Spinal cord (tissue), 10 donors: ENCODE measurements around the gene DCPS. TPM values are rescaled to one million over a fixed set of nuclear protein-coding genes. Genes with fewer than 3 reads are reported as not detected.
A peak's percentile ranks its signal among the peaks of the same experiment; 100 is the strongest.
"Not testable (repeated sequence)": the region's sequence is repeated elsewhere in the genome, so short reads cannot be mapped to it uniquely, and the experiment has no call there.

Experiments used
- DNase-seq, 6 donors: peaks; one replicate each; pipeline versions ENCODE4 v3.0.0 to v3.0.0-alpha.2; 2013 to 2015; ENCODE audit warnings: low spot score in 6 of 6, low read depth in 4 of 6
- H3K27ac ChIP-seq: one replicate; pipeline ENCODE4 v1.5.1; 2013; ENCODE audit warnings: low read depth, low read length, control low read depth
- H3K27me3 ChIP-seq: one replicate; pipeline ENCODE4 v1.6.1; 2013; ENCODE audit warnings: low read length; ENCODE audit not compliant: control insufficient read depth, insufficient read depth
- H3K36me3 ChIP-seq: one replicate; pipeline ENCODE4 v1.6.1; 2013; ENCODE audit warnings: low read length; ENCODE audit not compliant: control insufficient read depth, insufficient read depth
- H3K4me1 ChIP-seq: one replicate; pipeline ENCODE4 v1.6.1; 2013; ENCODE audit warnings: low read length; ENCODE audit not compliant: control insufficient read depth, insufficient read depth
- H3K4me3 ChIP-seq: one replicate; pipeline ENCODE4 v1.5.1; 2013; ENCODE audit warnings: low read depth, low read length, control low read depth
- H3K9me3 ChIP-seq: one replicate; pipeline ENCODE4 v1.6.1; 2013; ENCODE audit warnings: low read length; ENCODE audit not compliant: control insufficient read depth, insufficient read depth
- WGBS: methylation state at CpG from one replicate; pipeline ENCODE4 v1.1.5; 2013; ENCODE audit warnings: missing lambda C conversion rate; ENCODE audit not compliant: insufficient coverage; 5-methylcytosine and 5-hydroxymethylcytosine counted together
- polyA plus RNA-seq, 2 donors: library from polyadenylated mRNA; unstranded; fragments of 120-200 nt; gene quantifications; one replicate each; pipeline ENCODE4 v1.2.1, GENCODE V29; 2013; ENCODE audit not compliant: insufficient read length in 2 of 2
- total RNA-seq, 2 donors: library from RNA; depleted of rRNA in 1 of 2; stranded (reverse); fragments of 120-200 nt in 1 of 2; fragments of >200 nt in 1 of 2; gene quantifications; one replicate each; pipeline versions ENCODE4 v1.2.3 to v1.2.4, GENCODE V29; 2013 to 2014
- donor health status: healthy.

DCPS gene
- total and polyA plus RNA-seq, 4 donors = 5.1 to 17.6 (median 12.7) TPM

- Histone ChIP-seq H3K36me3 (peaks cover 59% of the 10 kb centered on the region), H3K27ac (peak overlapping the region; percentile 64), H3K9me3 (no peaks in the 10 kb centered on the region), H3K4me1 (peaks cover 26% of the 10 kb centered on the region), H3K4me3 (no peak overlapping the region), H3K27me3 (no peaks in the 10 kb centered on the region)
- 72% methylated on average over 15 of the region's 17 CpGs for WGBS
- DNase-seq = no peak
Measured at GRCh38 chr11:126345759-126346585, 42.1 kb downstream of the DCPS start.

GRCh38 chr11:126346586-126346940 lies 42.7 kb downstream of the DCPS start:
- DNase-seq = no peak
- Histone ChIP-seq H3K36me3 (peaks cover 59% of the 10 kb centered on the region), H3K9me3 (no peaks in the 10 kb centered on the region), H3K4me3 (no peak overlapping the region), H3K4me1 (peaks cover 26% of the 10 kb centered on the region), H3K27ac (peak overlapping the region; percentile 64), H3K27me3 (no peaks in the 10 kb centered on the region)
- no CpG with 5 or more reads among the region's 1 CpG for WGBS

GRCh38 chr11:126346946-126347345 lies 43.1 kb downstream of the DCPS start:
- H3K4me3 ChIP-seq, H3K9me3 ChIP-seq, H3K27ac ChIP-seq, H3K27me3 ChIP-seq, DNase-seq: not testable (repeated sequence)
- Histone ChIP-seq H3K36me3 (peaks cover 56% of the 10 kb centered on the region), H3K4me1 (peaks cover 26% of the 10 kb centered on the region)
- no CpG with 5 or more reads among the region's 7 CpGs for WGBS

- Histone ChIP-seq H3K36me3 (peaks cover 51% of the 10 kb centered on the region), H3K4me3 (no peak overlapping the region), H3K27ac (no peak overlapping the region), H3K4me1 (peaks cover 31% of the 10 kb centered on the region), H3K9me3 (no peaks in the 10 kb centered on the region), H3K27me3 (no peaks in the 10 kb centered on the region)
- WGBS = 77% methylated on average over 12 of the region's 17 CpGs
- no peak for DNase-seq
Measured at GRCh38 chr11:126347751-126348668, 44.1 kb downstream of the DCPS start.

- WGBS = 87% methylated on average over 4 of the region's 8 CpGs
- Histone ChIP-seq H3K27me3 (no peaks in the 10 kb centered on the region), H3K36me3 (peaks cover 44% of the 10 kb centered on the region), H3K4me3 (no peak overlapping the region), H3K9me3 (no peaks in the 10 kb centered on the region), H3K4me1 (peaks cover 34% of the 10 kb centered on the region), H3K27ac (peak overlapping the region; percentile 29)
- peak in 1 of 6 donors; percentile 74 for DNase-seq
Measured at GRCh38 chr11:126348806-126349582, 45.1 kb downstream of the DCPS start.

GRCh38 chr11:126350836-126351235 lies 47.0 kb downstream of the DCPS start:
- DNase-seq = no peak
- no peak overlapping the region for H3K27ac ChIP-seq
- no peak overlapping the region for H3K4me3 ChIP-seq
- no peaks in the 10 kb centered on the region for H3K9me3 ChIP-seq
- WGBS = 94% methylated on average over 3 of the region's 5 CpGs
- H3K4me1 ChIP-seq = peaks cover 39% of the 10 kb centered on the region
- H3K27me3 ChIP-seq = no peaks in the 10 kb centered on the region
- H3K36me3 ChIP-seq = peaks cover 27% of the 10 kb centered on the region

GRCh38 chr11:126352163-126352562 lies 48.3 kb downstream of the DCPS start:
- no peaks in the 10 kb centered on the region for H3K27me3 ChIP-seq
- H3K4me3 ChIP-seq = no peak overlapping the region
- no peak overlapping the region for H3K27ac ChIP-seq
- WGBS = 83% methylated on average over 3 of the region's 3 CpGs
- peaks cover 16% of the 10 kb centered on the region for H3K36me3 ChIP-seq
- no peak for DNase-seq
- H3K9me3 ChIP-seq = no peaks in the 10 kb centered on the region
- H3K4me1 ChIP-seq = peaks cover 44% of the 10 kb centered on the region

- Histone ChIP-seq H3K9me3 (no peaks in the 10 kb centered on the region), H3K4me3 (no peak overlapping the region), H3K36me3 (peaks cover 11% of the 10 kb centered on the region), H3K27me3 (no peaks in the 10 kb centered on the region), H3K4me1 (peaks cover 49% of the 10 kb centered on the region), H3K27ac (no peak overlapping the region)
- no peak for DNase-seq
- WGBS = 81% methylated on average over 2 of the region's 4 CpGs
Measured at GRCh38 chr11:126352934-126353801, 49.3 kb downstream of the DCPS start.
